HL-60 (cell line): ENCODE data around the gene AP2A2.

ENCODE experiments used
- CTCF ChIP-seq: IDR thresholded peaks from one replicate; pipeline ENCODE4 v1.5.1; 2011; ENCODE audit warnings: low read length, control low read depth, inconsistent platforms; ENCODE audit not compliant: insufficient read depth
- GABPA ChIP-seq: IDR thresholded peaks from 2 replicates; pipeline ENCODE4 v1.6.1; 2012; ENCODE audit warnings: low read depth
- POLR2AphosphoS5 ChIP-seq: IDR thresholded peaks from 2 replicates; pipeline ENCODE4 v1.6.1; 2012; ENCODE audit warnings: low read depth
- REST ChIP-seq: IDR thresholded peaks from 2 replicates; pipeline ENCODE4 v1.6.1; 2012; ENCODE audit warnings: low read depth; ENCODE audit not compliant: insufficient replicate concordance

GRCh38 chr11:1052133-1053011 lies 126.7 kb downstream of the AP2A2 start:
- TF ChIP-seq CTCF (no peak), POLR2AphosphoS5 (no peak), REST (no peak), GABPA (no peak)
